ENCODE results near the gene ZBTB20. TPM values are rescaled to one million over a fixed set of nuclear protein-coding genes. Genes with fewer than 3 reads are reported as not detected.

Gene ZBTB20
- total and polyA plus RNA-seq, 2 of the 4 experiments (the other 2 are of a cell fraction): 0.75 to 14.7 TPM

GRCh38 chr3:114880078-114880477 is 267.0 kb downstream of the ZBTB20 start:
- no peak overlapping the region for H2AFZ ChIP-seq (replicated peaks; ENCODE audit: low read length, poor library complexity)
- H3K23ac ChIP-seq (ENCODE audit: low read depth, low read length): no peak overlapping the region
- no peak overlapping the region for H3K27ac ChIP-seq (ENCODE audit: insufficient read depth, low read length)
- ChIA-PET CTCF (no interaction called here), POLR2A (ENCODE audit: unreplicated experiment) (no interaction called here)
- no peak overlapping the region for H3K14ac ChIP-seq (replicated peaks; ENCODE audit: low read depth, low read length)
- no peaks in the 10 kb centered on the region; a peak in 2 of 4 replicates for H3K79me1 ChIP-seq (ENCODE audit: low read depth in 1 of 2, low read length in 2 of 2)
- no CpG with 5 or more reads among the region's 4 CpGs for WGBS, 2 experiments (ENCODE audit: extremely low coverage in 2 of 2, insufficient read length in 1 of 2)
- H3K4me2 ChIP-seq (ENCODE audit: low read depth, low read length): no peak overlapping the region
- intact Hi-C loops (cut with micrococcal nuclease): no loop called here
- no peak overlapping the region for H2BK15ac ChIP-seq (ENCODE audit: low read depth, low read length)
- no peak overlapping the region for H4K91ac ChIP-seq (ENCODE audit: insufficient read depth, low read depth, low read length)
- H3K36me3 ChIP-seq (ENCODE audit: control insufficient read depth, insufficient read depth, low read length): no peaks in the 10 kb centered on the region
- DNase-seq: peak; percentile 2
- no peak for TF ChIP-seq CTCF (conservative IDR thresholded peaks at IDR 0.05; ENCODE audit: low read depth, low read length)
- no peak for TF ChIP-seq CEBPB (IDR thresholded peaks at IDR 0.05; ENCODE audit: low read depth, low read length)
- TF ChIP-seq USF2 (IDR thresholded peaks at IDR 0.05; ENCODE audit: low read depth, low read length): no peak
- no peak for TF ChIP-seq SMC3 (IDR thresholded peaks at IDR 0.05; ENCODE audit: low read depth, low read length)
- no peak for TF ChIP-seq MAZ (IDR thresholded peaks at IDR 0.05; ENCODE audit: borderline replicate concordance, low read depth, low read length)
- TF ChIP-seq BHLHE40 (IDR thresholded peaks at IDR 0.05; ENCODE audit: low read depth, low read length): no peak
- TF ChIP-seq RCOR1 (IDR thresholded peaks at IDR 0.05; ENCODE audit: insufficient replicate concordance, low read length): no peak
- TF ChIP-seq RAD21 (IDR thresholded peaks at IDR 0.05; ENCODE audit: low read length): no peak
- no peak for TF ChIP-seq ELK1 (IDR thresholded peaks at IDR 0.05; ENCODE audit: borderline replicate concordance, low read depth, low read length)
- TF ChIP-seq RFX5 (IDR thresholded peaks at IDR 0.05; ENCODE audit: low read depth, low read length): no peak
- TF ChIP-seq MXI1 (IDR thresholded peaks at IDR 0.05; ENCODE audit: borderline replicate concordance, low read depth, low read length): no peak
- TF ChIP-seq FOS (IDR thresholded peaks at IDR 0.05; ENCODE audit: low read depth, low read length): no peak
- no peak for TF ChIP-seq MAFK (IDR thresholded peaks at IDR 0.05; ENCODE audit: low read depth, low read length)
- no peak for TF ChIP-seq POLR2A (IDR thresholded peaks at IDR 0.05; ENCODE audit: low read depth, low read length)
- H2AK5ac ChIP-seq (ENCODE audit: low read depth, low read length): no peak overlapping the region
- no peak overlapping the region for H2BK20ac ChIP-seq (ENCODE audit: low read depth, low read length)
- no peak overlapping the region for H3K56ac ChIP-seq (ENCODE audit: extremely low read depth, insufficient read depth, low read length)
- dilution Hi-C loops (cut with HindIII; ENCODE audit: low sequenced_read_pairs, unreplicated experiment): no loop called here
- H3K9me3 ChIP-seq (ENCODE audit: control insufficient read depth, insufficient read depth, low read length): no peaks in the 10 kb centered on the region
- H3K9me1 ChIP-seq (ENCODE audit: insufficient read depth, low read length): peaks cover 5% of the 10 kb centered on the region
- H3K18ac ChIP-seq (ENCODE audit: low read depth, low read length): no peak overlapping the region
- no peak overlapping the region for H3K9ac ChIP-seq (ENCODE audit: low read depth, low read length)
- H3K27me3 ChIP-seq (ENCODE audit: control insufficient read depth, insufficient read depth, low read length): no peaks in the 10 kb centered on the region
- ATAC-seq (ENCODE audit: low read depth): no peak
- in situ Hi-C loops (cut with MboI; ENCODE audit: low sequenced_read_pairs): no loop called here
- H3K4me1 ChIP-seq (ENCODE audit: control insufficient read depth, insufficient read depth, low read length): peaks cover 8% of the 10 kb centered on the region
- no peak overlapping the region for H2BK120ac ChIP-seq (ENCODE audit: low read depth, low read length)
- no peak overlapping the region for H2AK9ac ChIP-seq (replicated peaks; ENCODE audit: low read depth, low read length, poor library complexity)
- H4K5ac ChIP-seq (ENCODE audit: low read depth, low read length): no peak overlapping the region
- H2BK5ac ChIP-seq (ENCODE audit: low read depth, low read length, poor library complexity, severe bottlenecking): no peak overlapping the region
- BruUV-seq (replicated peaks): no TSS peak
- no peak overlapping the region for H4K8ac ChIP-seq (ENCODE audit: low read depth in 2 of 2, low read length in 2 of 2)
- no peak overlapping the region for H3K4me3 ChIP-seq (ENCODE audit: insufficient read depth, low read depth, low read length)
- no peaks in the 10 kb centered on the region for H4K20me1 ChIP-seq (ENCODE audit: insufficient read depth, low read length)
- no peak overlapping the region for H3K4ac ChIP-seq (ENCODE audit: low read depth, low read length)

Data from IMR-90 (cell line).